Thyroid gland (tissue), 4 donors: Measurements from ENCODE around the gene DPYSL4.

Experiments
- POLR2A ChIP-seq, 2 donors: fragments of 450-650 bp; IDR thresholded peaks; one replicate each; pipeline ENCODE4 v1.6.1; 2017; ENCODE audit warnings: antibody characterized with exemption in 2 of 2, mild to moderate bottlenecking in 2 of 2, moderate library complexity in 1 of 2
- TF ChIP-seq, protein P1 (sequence below), 6 experiments: fragments of 200-600 bp in 3 of 6; fragments of 450-650 bp in 3 of 6; sonication (generic) in 3 of 6; IDR thresholded peaks; one replicate each; pipeline ENCODE4 v1.5.1; 2016 to 2019; ENCODE audit warnings: antibody characterized with exemption in 6 of 6, mild to moderate bottlenecking in 2 of 6, inconsistent platforms in 1 of 6, moderate library complexity in 1 of 6

- TF ChIP-seq, protein P1, sequence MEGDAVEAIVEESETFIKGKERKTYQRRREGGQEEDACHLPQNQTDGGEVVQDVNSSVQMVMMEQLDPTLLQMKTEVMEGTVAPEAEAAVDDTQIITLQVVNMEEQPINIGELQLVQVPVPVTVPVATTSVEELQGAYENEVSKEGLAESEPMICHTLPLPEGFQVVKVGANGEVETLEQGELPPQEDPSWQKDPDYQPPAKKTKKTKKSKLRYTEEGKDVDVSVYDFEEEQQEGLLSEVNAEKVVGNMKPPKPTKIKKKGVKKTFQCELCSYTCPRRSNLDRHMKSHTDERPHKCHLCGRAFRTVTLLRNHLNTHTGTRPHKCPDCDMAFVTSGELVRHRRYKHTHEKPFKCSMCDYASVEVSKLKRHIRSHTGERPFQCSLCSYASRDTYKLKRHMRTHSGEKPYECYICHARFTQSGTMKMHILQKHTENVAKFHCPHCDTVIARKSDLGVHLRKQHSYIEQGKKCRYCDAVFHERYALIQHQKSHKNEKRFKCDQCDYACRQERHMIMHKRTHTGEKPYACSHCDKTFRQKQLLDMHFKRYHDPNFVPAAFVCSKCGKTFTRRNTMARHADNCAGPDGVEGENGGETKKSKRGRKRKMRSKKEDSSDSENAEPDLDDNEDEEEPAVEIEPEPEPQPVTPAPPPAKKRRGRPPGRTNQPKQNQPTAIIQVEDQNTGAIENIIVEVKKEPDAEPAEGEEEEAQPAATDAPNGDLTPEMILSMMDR (IDR thresholded peaks at IDR 0.05), result no peak
- TF ChIP-seq POLR2A (IDR thresholded peaks at IDR 0.05), result no peak
Measured at GRCh38 chr10:132144086-132144485, 42.7 kb upstream of the DPYSL4 start.
